Testis (tissue), 2 donors: ENCODE data around the gene BLCAP.

Experiments used
- CTCF ChIP-seq, 3 experiments: fragments of 450-650 bp in 2 of 3; fragments of 200-600 bp in 1 of 3; sonication (generic) in 1 of 3; IDR thresholded peaks; one replicate each; pipeline ENCODE4 v1.5.1; 2016 to 2019; ENCODE audit warnings: antibody characterized with exemption in 3 of 3, mild to moderate bottlenecking in 2 of 3, moderate library complexity in 1 of 3
- POLR2A ChIP-seq: fragments of 450-650 bp; IDR thresholded peaks from one replicate; pipeline ENCODE4 v1.6.1; 2017; ENCODE audit warnings: antibody characterized with exemption, mild to moderate bottlenecking, moderate library complexity

GRCh38 chr20:37469531-37469930, 58.1 kb downstream of the BLCAP start:
- no peak for TF ChIP-seq CTCF (IDR thresholded peaks at IDR 0.05)
- TF ChIP-seq POLR2A: no peak
